T-cell (primary cell): Measurements from ENCODE around the gene IVL. TPM values are rescaled to one million over a fixed set of nuclear protein-coding genes. Genes with fewer than 3 reads are reported as not detected.

Experiments
- total RNA-seq, 35 experiments: library from RNA in 6 of 35; stranded (reverse) in 6 of 35; fragments of 120-200 nt in 1 of 35; gene quantifications; one replicate each; pipeline versions ENCODE4 v1.2.1 to v1.2.4 and lab custom pipeline; 2013 to 2026

The IVL gene
- total RNA-seq, 5 donors from 2014 or later (not counting 1 experiment from before 2014, with no cell fraction given), result not detected

Other genes starting within 250 kb of the IVL start
- not detected for gene LCE2D, start 245.2 kb upstream of the IVL start, total RNA-seq
- not detected for gene LCE2C, start 233.3 kb upstream of the IVL start, total RNA-seq
- gene LCE2B, start 222.4 kb upstream of the IVL start, total RNA-seq, result not detected
- not detected for gene LCE2A, start 210.2 kb upstream of the IVL start, total RNA-seq
- not detected for gene LCE4A, start 200.4 kb upstream of the IVL start, total RNA-seq
- not detected for gene KPRP, start 150.5 kb upstream of the IVL start, total RNA-seq
- not detected for gene LCE1F, start 133.4 kb upstream of the IVL start, total RNA-seq
- not detected for gene LCE1E, start 122.3 kb upstream of the IVL start, total RNA-seq
- not detected for gene LCE1D, start 111.8 kb upstream of the IVL start, total RNA-seq
- not detected for gene LCE1C, start 101.9 kb upstream of the IVL start, total RNA-seq
- gene LCE1B, start 96.6 kb upstream of the IVL start, total RNA-seq, result not detected
- not detected for gene LCE1A, start 81.1 kb upstream of the IVL start, total RNA-seq
- not detected for gene LCE6A, start 65.7 kb upstream of the IVL start, total RNA-seq
- not detected for gene LCE7A, start 48.5 kb upstream of the IVL start, total RNA-seq
- gene SMCP, start 30.2 kb upstream of the IVL start, total RNA-seq, result not detected
- not detected for gene SPRR5, start 38.7 kb downstream of the IVL start, total RNA-seq
- not detected for gene SPRR4, start 62.1 kb downstream of the IVL start, total RNA-seq
- not detected for gene SPRR1A, start 75.5 kb downstream of the IVL start, total RNA-seq
- gene SPRR3, start 93.2 kb downstream of the IVL start, total RNA-seq, result not detected
- gene SPRR1B, start 122.7 kb downstream of the IVL start, total RNA-seq, result not detected
- gene SPRR2D, start 132.6 kb downstream of the IVL start, total RNA-seq, result not detected
- gene SPRR2A, start 149.0 kb downstream of the IVL start, total RNA-seq, result not detected
- not detected for gene SPRR2B, start 163.1 kb downstream of the IVL start, total RNA-seq
- gene SPRR2E, start 186.0 kb downstream of the IVL start, total RNA-seq, result not detected
- gene SPRR2F, start 205.0 kb downstream of the IVL start, total RNA-seq, result not detected
- not detected for gene SPRR2G, start 242.3 kb downstream of the IVL start, total RNA-seq